A549 (cell line): Measurements from ENCODE around the gene MGAT5. TPM values are rescaled to one million over a fixed set of nuclear protein-coding genes. Genes with fewer than 3 reads are reported as not detected.

Experiments used
- ATAC-seq, 2 experiments: fragments of 200-7000 bp in 1 of 2; fragments of >200 bp in 1 of 2; cut with Nextera tagmentation in 1 of 2; cut with Tn5 transposase in 1 of 2; 3 replicates each; pipeline versions ENCODE4 v1.8.0 to v1.9.1; 2018 to 2020; ENCODE audit warnings: mild to moderate bottlenecking in 1 of 2, moderate library complexity in 1 of 2
- CTCF ChIA-PET: fragments of 300-600 bp; sonication (Branson Sonifier 250); formaldehyde crosslinking; extraction: SDS; loops from one replicate; lab custom pipeline; 2021; ENCODE audit warnings: antibody characterized with exemption, inconsistent platforms; lab: Yijun Ruan, JAX
- POLR2A ChIA-PET: fragments of 350-600 bp; formaldehyde crosslinking; extraction: SDS; loops from one replicate; lab custom pipeline; 2021; ENCODE audit warnings: antibody characterized with exemption, inconsistent platforms; lab: Yijun Ruan, JAX
- DNase-seq, 2 experiments: peaks; one replicate each; pipeline versions ENCODE4 v3.0.0 to v3.0.0-alpha.2; 2011 to 2016; ENCODE audit warnings: low read depth in 1 of 2, low spot score in 1 of 2
- FAIRE-seq: peaks from 2 replicates; lab custom pipeline; 2011; peaks lifted over from hg19 to GRCh38; lab: Jason Lieb, UNC
- H3K27ac ChIP-seq, 2 experiments: fragments of >200 bp; sonication (Bioruptor Twin); formaldehyde crosslinking; 3 replicates each; pipeline ENCODE4 v1.5.1; 2016 to 2017
- H3K4me1 ChIP-seq: fragments of >200 bp; sonication (Bioruptor Twin); formaldehyde crosslinking; 3 replicates; pipeline ENCODE4 v1.6.1; 2016
- H3K4me2 ChIP-seq: fragments of >200 bp; sonication (Bioruptor Twin); formaldehyde crosslinking; 3 replicates; pipeline ENCODE4 v1.6.1; 2016
- H3K4me3 ChIP-seq: fragments of >200 bp; sonication (Bioruptor Twin); formaldehyde crosslinking; 3 replicates; pipeline ENCODE4 v1.5.1; 2016
- H3K9me3 ChIP-seq: fragments of >200 bp; sonication (Bioruptor Twin); formaldehyde crosslinking; 3 replicates; pipeline ENCODE4 v1.6.1; 2016
- BCL3 ChIP-seq: fragments of >200 bp; sonication (Bioruptor Twin); formaldehyde crosslinking; IDR thresholded peaks from 3 replicates; pipeline ENCODE4 v1.6.1; 2016
- BHLHE40 ChIP-seq: IDR thresholded peaks from 2 replicates; pipeline ENCODE4 v1.6.1; 2012; ENCODE audit warnings: low read depth, low read length, inconsistent platforms
- CBX2 ChIP-seq: fragments of 200-600 bp; sonication (generic); IDR thresholded peaks from 2 replicates; pipeline ENCODE4 v1.6.1; 2016; ENCODE audit warnings: low read depth, mild to moderate bottlenecking, borderline replicate concordance
- CTCF ChIP-seq: fragments of >200 bp; sonication (Bioruptor Twin); formaldehyde crosslinking; IDR thresholded peaks from 3 replicates; pipeline ENCODE4 v1.5.1; 2016
- EHMT2 ChIP-seq: fragments of 200-600 bp; sonication (generic); IDR thresholded peaks from 2 replicates; pipeline ENCODE4 v1.6.1; 2016; ENCODE audit warnings: antibody characterized with exemption, low read depth, mild to moderate bottlenecking, moderate library complexity
- ESRRA ChIP-seq: fragments of 150-350 bp; IDR thresholded peaks from 2 replicates; pipeline ENCODE4 v1.6.1; 2014; ENCODE audit warnings: mild to moderate bottlenecking, low read length, borderline replicate concordance
- FOSB ChIP-seq: fragments of 250-450 bp; sonication (Bioruptor Pico); IDR thresholded peaks from 2 replicates; pipeline ENCODE4 v1.5.0; 2020; ENCODE audit warnings: mild to moderate bottlenecking, moderate library complexity
- FOSL2 ChIP-seq, 2 experiments: fragments of 450-650 bp in 1 of 2; fragments of >200 bp in 1 of 2; sonication (Bioruptor Twin) in 1 of 2; formaldehyde crosslinking; IDR thresholded peaks; 2 replicates each; pipeline versions ENCODE4 v1.5.0 to v1.6.1; 2016 to 2020; ENCODE audit warnings: mild to moderate bottlenecking in 1 of 2, moderate library complexity in 1 of 2
- JUNB ChIP-seq: fragments of >200 bp; sonication (Bioruptor Twin); formaldehyde crosslinking; IDR thresholded peaks from 2 replicates; pipeline ENCODE4 v1.6.1; 2016
- KDM1A ChIP-seq: fragments of 200-600 bp; sonication (generic); IDR thresholded peaks from 2 replicates; pipeline ENCODE4 v1.6.1; 2016; ENCODE audit warnings: low read depth, mild to moderate bottlenecking
- KDM5A ChIP-seq: fragments of 200-600 bp; sonication (generic); IDR thresholded peaks from 2 replicates; pipeline ENCODE4 v1.6.1; 2016; ENCODE audit warnings: antibody characterized with exemption, mild to moderate bottlenecking
- MAFK ChIP-seq: fragments of 450-650 bp; IDR thresholded peaks from 2 replicates; pipeline ENCODE4 v1.6.1; 2014; ENCODE audit not compliant: partially characterized antibody
- POLR2AphosphoS2 ChIP-seq: conservative IDR thresholded peaks from 2 replicates; pipeline ENCODE4 v1.6.1; 2012; ENCODE audit warnings: low read length, improper control_type of control experiment, inconsistent platforms
- RCOR1 ChIP-seq: fragments of 150-350 bp; IDR thresholded peaks from 2 replicates; pipeline ENCODE4 v1.6.1; 2014; ENCODE audit warnings: antibody characterized with exemption, low read length, low read depth
- TFCP2L1 ChIP-seq: fragments of 250-450 bp; sonication (Bioruptor Pico); IDR thresholded peaks from 2 replicates; pipeline ENCODE4 v1.5.0; 2021; ENCODE audit warnings: mild to moderate bottlenecking
- TP53 ChIP-seq: fragments of 250-450 bp; sonication (Bioruptor Pico); IDR thresholded peaks from 2 replicates; pipeline ENCODE4 v1.5.0; 2021; ENCODE audit warnings: mild to moderate bottlenecking, moderate library complexity
- USF2 ChIP-seq: fragments of 450-650 bp; IDR thresholded peaks from 2 replicates; pipeline ENCODE4 v1.6.1; 2014; ENCODE audit warnings: antibody characterized with exemption
- ZFP36 ChIP-seq: fragments of 450-650 bp; IDR thresholded peaks from 2 replicates; pipeline ENCODE4 v1.6.1; 2014; ENCODE audit warnings: borderline replicate concordance; ENCODE audit not compliant: partially characterized antibody
- WGBS: methylation state at CpG from one replicate; pipeline ENCODE4 v1.1.6; 2017; ENCODE audit errors: missing lambda C conversion rate; 5-methylcytosine and 5-hydroxymethylcytosine counted together
- polyA plus RNA-seq, 4 experiments: library from polyadenylated mRNA; depleted of rRNA in 3 of 4; stranded (reverse); fragments of >200 nt; fragmentation: RNase III in 1 of 4; extraction: RNeasy Plus Mini Kit Qiagen cat#74134 plus additional on column Dnase treatment in 1 of 4; gene quantifications; 2 replicates in 3 of 4; 3 replicates in 1 of 4; pipeline ENCODE4 v1.2.3, GENCODE V29; 2011 to 2017

MGAT5 gene
- polyA plus RNA-seq, 2 of the 4 experiments (the other 2 are of a cell fraction): 13.2 to 17.1 TPM

DNA sequence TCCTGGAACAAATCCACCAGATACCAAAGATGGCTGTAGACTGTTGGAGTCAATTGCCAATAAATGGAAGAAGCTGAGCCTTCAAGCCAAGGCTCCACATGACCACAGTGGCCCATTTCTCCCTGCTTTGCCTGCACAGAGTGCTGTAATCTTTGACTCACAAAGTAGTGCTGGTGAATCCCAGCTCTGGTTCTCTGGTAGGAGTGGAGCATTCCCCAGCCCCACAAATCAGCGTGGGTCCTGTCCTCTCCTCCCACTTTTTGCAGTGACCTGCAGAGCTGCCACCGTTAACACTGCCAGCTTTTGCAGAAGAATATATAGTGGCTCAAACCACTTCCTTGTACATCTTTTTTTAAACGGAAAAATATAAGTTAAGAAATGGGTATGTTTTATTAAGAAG is 93.9 kb downstream of the MGAT5 start:
- Histone ChIP-seq H3K4me3 (no peak overlapping the region), H3K27ac (no peak overlapping the region), H3K9me3 (no peaks in the 10 kb centered on the region), H3K4me2 (no peak overlapping the region), H3K4me1 (no peaks in the 10 kb centered on the region)
- no peak for FAIRE-seq
- no peak for ATAC-seq
- WGBS: 52% methylated on average over 3 of the region's 3 CpGs
- CTCF ChIA-PET: interaction anchor here (0.7 kb wide), 1 partner anchor 140 kb away, joined by 3 read pairs; no protein-coding TSS in a partner anchor
- no peak for TF ChIP-seq POLR2AphosphoS2
- TF ChIP-seq FOSL2 (IDR thresholded peaks at IDR 0.05): no peak
- no peak for TF ChIP-seq FOSL2 (CRISPR knock-in tag; IDR thresholded peaks at IDR 0.05)
- no peak for TF ChIP-seq KDM1A
- no peak for TF ChIP-seq JUNB
- no peak for TF ChIP-seq CBX2
- TF ChIP-seq BHLHE40: no peak
- DNase-seq: no peak
- POLR2A ChIA-PET: no interaction called here

DNA sequence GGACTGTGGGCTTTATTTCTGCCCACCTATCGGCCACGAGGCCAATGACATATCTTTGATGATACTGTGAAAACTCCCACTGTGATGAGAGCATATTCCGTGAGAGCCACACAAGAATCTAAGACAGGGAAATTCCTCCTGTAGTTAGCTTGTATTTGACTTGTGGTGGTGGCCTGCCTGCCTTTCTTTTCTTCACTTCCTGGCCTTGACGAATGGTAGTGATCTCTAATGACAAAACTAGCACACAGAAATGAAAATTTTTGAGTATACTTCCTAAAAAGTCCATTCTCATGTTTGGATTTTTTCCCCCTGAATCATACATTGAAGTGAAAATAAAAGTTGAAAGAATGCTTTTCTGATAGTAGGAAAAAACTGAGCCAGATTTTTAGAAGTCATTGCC is 94.4 kb downstream of the MGAT5 start:
- 90% methylated on average over 4 of the region's 4 CpGs for WGBS
- Histone ChIP-seq H3K27ac (no peak overlapping the region), H3K9me3 (no peaks in the 10 kb centered on the region), H3K4me3 (no peak overlapping the region), H3K4me2 (no peak overlapping the region), H3K4me1 (no peaks in the 10 kb centered on the region)
- FAIRE-seq (no peak), ATAC-seq (no peak), DNase-seq (no peak)
- no peak for TF ChIP-seq TP53
- TF ChIP-seq BHLHE40: no peak
- no peak for TF ChIP-seq CTCF
- TF ChIP-seq FOSB (CRISPR knock-in tag): no peak
- TF ChIP-seq FOSL2 (IDR thresholded peaks at IDR 0.05): no peak
- no peak for TF ChIP-seq FOSL2 (CRISPR knock-in tag; IDR thresholded peaks at IDR 0.05)
- TF ChIP-seq MAFK: no peak
- no peak for TF ChIP-seq TFCP2L1 (CRISPR knock-in tag)
- ChIA-PET POLR2A (no interaction called here), CTCF (interaction anchor here (0.7 to 1.2 kb wide), 2 partner anchors 103 to 141 kb away, joined by 3 read pairs; no protein-coding TSS in a partner anchor)

DNA sequence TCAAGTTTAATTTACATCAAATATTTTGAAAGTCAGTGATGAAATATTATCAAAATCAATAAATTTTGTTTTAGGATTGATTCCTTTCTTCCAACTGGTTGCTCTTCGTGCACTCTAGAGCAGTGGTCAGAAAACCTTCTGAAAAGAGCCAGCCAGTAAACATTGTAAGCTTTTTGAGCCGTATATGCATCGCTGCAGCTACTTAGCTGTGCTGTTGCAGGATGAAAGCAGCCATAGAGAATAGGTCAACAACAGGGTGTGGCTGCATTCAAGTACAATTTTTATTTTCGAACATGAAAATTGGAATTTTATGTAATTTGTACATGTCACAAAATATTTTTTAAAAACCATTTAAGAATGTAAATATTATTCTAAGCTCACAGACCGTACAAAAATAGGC is 94.9 kb downstream of the MGAT5 start:
- no peak overlapping the region for H3K27ac ChIP-seq
- ATAC-seq (no peak), FAIRE-seq (no peak), DNase-seq (no peak)
- ChIA-PET POLR2A (no interaction called here), CTCF (interaction anchor here (1.2 kb wide), 1 partner anchor 103 kb away, joined by 3 read pairs; no protein-coding TSS in a partner anchor)
- no peak overlapping the region for H3K4me3 ChIP-seq
- H3K4me1 ChIP-seq: no peaks in the 10 kb centered on the region
- H3K9me3 ChIP-seq: no peaks in the 10 kb centered on the region
- WGBS: 65% methylated on average over 5 of the region's 5 CpGs
- no peak for TF ChIP-seq MAFK
- no peak for TF ChIP-seq ESRRA
- TF ChIP-seq FOSB (CRISPR knock-in tag): no peak
- TF ChIP-seq FOSL2 (IDR thresholded peaks at IDR 0.05): no peak
- TF ChIP-seq FOSL2 (CRISPR knock-in tag; IDR thresholded peaks at IDR 0.05): no peak
- no peak for TF ChIP-seq POLR2AphosphoS2
- no peak for TF ChIP-seq USF2
- TF ChIP-seq RCOR1: no peak
- TF ChIP-seq KDM5A: no peak
- no peak for TF ChIP-seq BCL3
- TF ChIP-seq TP53: no peak
- TF ChIP-seq ZFP36: no peak
- no peak for TF ChIP-seq EHMT2
- H3K4me2 ChIP-seq: no peak overlapping the region
